ENCODE results near the gene TLE5.
"Not testable (repeated sequence)": the region's sequence is repeated elsewhere in the genome, so short reads cannot be mapped to it uniquely, and the experiment has no call there.

TLE5 gene

GRCh38 chr19:3096267-3096901 lies 34.1 kb upstream of the TLE5 start:
- no peak for DNase-seq

- no peak for DNase-seq
Observed at GRCh38 chr19:3095441-3096191, 33.3 kb upstream of the TLE5 start.

- DNase-seq: no peak
Observed at GRCh38 chr19:3094601-3095440, 32.5 kb upstream of the TLE5 start.

GRCh38 chr19:3089299-3089855 lies 27.1 kb upstream of the TLE5 start:
- not testable (repeated sequence) for DNase-seq

- no peak for DNase-seq
Observed at GRCh38 chr19:3087769-3088168, 25.5 kb upstream of the TLE5 start.

- DNase-seq: no peak
Observed at GRCh38 chr19:3084943-3085342, 22.6 kb upstream of the TLE5 start.

GRCh38 chr19:3083964-3084363 lies 21.7 kb upstream of the TLE5 start:
- no peak for DNase-seq

GRCh38 chr19:3082331-3082730 lies 20.0 kb upstream of the TLE5 start:
- no peak for DNase-seq

GRCh38 chr19:3080286-3080685 lies 18.0 kb upstream of the TLE5 start:
- DNase-seq: no peak

- DNase-seq: no peak
Observed at GRCh38 chr19:3079578-3079977, 17.3 kb upstream of the TLE5 start.

- no peak for DNase-seq
Observed at GRCh38 chr19:3075605-3076431, 13.5 kb upstream of the TLE5 start.

GRCh38 chr19:3073931-3074595 lies 11.8 kb upstream of the TLE5 start:
- no peak for DNase-seq

- no peak for DNase-seq
Observed at GRCh38 chr19:3073159-3073563, 10.9 kb upstream of the TLE5 start.

- no peak for DNase-seq
Observed at GRCh38 chr19:3071768-3072167, 9.5 kb upstream of the TLE5 start.

GRCh38 chr19:3068071-3068470 lies 5.8 kb upstream of the TLE5 start:
- DNase-seq: no peak

- DNase-seq: no peak
Observed at GRCh38 chr19:3067563-3067962, 5.3 kb upstream of the TLE5 start.

- DNase-seq: no peak
Observed at GRCh38 chr19:3066482-3067049, 4.3 kb upstream of the TLE5 start.

GRCh38 chr19:3065675-3066357 lies 3.5 kb upstream of the TLE5 start:
- DNase-seq: no peak

GRCh38 chr19:3064011-3064330 lies 1.7 kb upstream of the TLE5 start:
- no peak for DNase-seq

- DNase-seq: no peak
Observed at GRCh38 chr19:3061182-3062161, 823 bp downstream of the TLE5 start.

Data from SIG-M5 (cell line).